Caco-2 (cell line): ENCODE results near the gene IPMK. TPM values are rescaled to one million over a fixed set of nuclear protein-coding genes. Genes with fewer than 3 reads are reported as not detected.
A peak's percentile ranks its signal among the peaks of the same experiment; 100 is the strongest.
"Not testable (repeated sequence)": the region's sequence is repeated elsewhere in the genome, so short reads cannot be mapped to it uniquely, and the experiment has no call there.

Experiments used
- BruUV-seq: library from RNA; stranded (reverse); fragments of 400-500 nt; replicated peaks from 2 replicates; lab custom pipeline; 2021; lab: Mats Ljungman, UMichigan
- CTCF ChIA-PET: fragments of 300-600 bp; sonication (Branson Sonifier 250); formaldehyde crosslinking; loops from one replicate; lab custom pipeline; 2022; ENCODE audit warnings: antibody characterized with exemption; lab: Charles Lee
- POLR2A ChIA-PET: fragments of 300-600 bp; sonication (Branson Sonifier 250); formaldehyde crosslinking; loops from one replicate; lab custom pipeline; 2022; ENCODE audit warnings: antibody characterized with exemption; lab: Charles Lee
- DNase-seq, 2 experiments: peaks; one replicate each; pipeline versions ENCODE4 v3.0.0 to v3.0.0-alpha.2; 2020 to 2022
- H3K27me3 ChIP-seq: replicated peaks from 2 replicates; pipeline ENCODE4 v1.6.0; 2011; ENCODE audit warnings: low read length; ENCODE audit not compliant: control insufficient read depth, insufficient read depth
- H3K36me3 ChIP-seq: 2 replicates; pipeline ENCODE4 v1.5.1; 2011; ENCODE audit warnings: low read length; ENCODE audit not compliant: control insufficient read depth, insufficient read depth
- H3K4me1 ChIP-seq: fragments of 250-450 bp; sonication (Bioruptor Pico); 2 replicates; pipeline ENCODE4 v1.5.1; 2020; ENCODE audit warnings: mild to moderate bottlenecking
- H3K4me3 ChIP-seq: 2 replicates; pipeline ENCODE4 v1.5.1; 2011; ENCODE audit warnings: low read depth, mild to moderate bottlenecking, control low read depth, low read length
- H3K9me3 ChIP-seq: fragments of 250-450 bp; sonication (Bioruptor Pico); 2 replicates; pipeline ENCODE4 v1.5.1; 2020; ENCODE audit warnings: mild to moderate bottlenecking, moderate library complexity
- H3K27ac Mint-ChIP-seq: one replicate; pipeline ENCODE4 v1.8.0; 2022; ENCODE audit warnings: mixed read lengths; ENCODE audit not compliant: unreplicated experiment
- H3K27me3 Mint-ChIP-seq: one replicate; pipeline ENCODE4 v1.8.0; 2022; ENCODE audit warnings: mixed read lengths; ENCODE audit not compliant: insufficient read depth, unreplicated experiment
- H3K36me3 Mint-ChIP-seq: one replicate; pipeline ENCODE4 v1.8.0; 2022; ENCODE audit warnings: mild to moderate bottlenecking, mixed read lengths; ENCODE audit not compliant: insufficient read depth, unreplicated experiment
- H3K4me1 Mint-ChIP-seq: one replicate; pipeline ENCODE4 v1.8.0; 2022; ENCODE audit warnings: low read depth, mixed read lengths; ENCODE audit not compliant: unreplicated experiment
- H3K4me3 Mint-ChIP-seq: one replicate; pipeline ENCODE4 v1.8.0; 2022; ENCODE audit warnings: mild to moderate bottlenecking, moderate library complexity, mixed read lengths; ENCODE audit not compliant: unreplicated experiment
- H3K9me3 Mint-ChIP-seq: one replicate; pipeline ENCODE4 v1.8.0; 2022; ENCODE audit warnings: mixed read lengths; ENCODE audit not compliant: unreplicated experiment
- CTCF ChIP-seq, 2 experiments: fragments of 200-600 bp in 1 of 2; IDR thresholded peaks; 1 replicate in 1 of 2; 2 replicates in 1 of 2; pipeline versions ENCODE4 v1.5.1 to v1.8.0; 2011 to 2022; ENCODE audit warnings: antibody characterized with exemption in 1 of 2, control low read depth in 1 of 2, inconsistent platforms in 1 of 2, low read depth in 1 of 2, low read length in 1 of 2, mild to moderate bottlenecking in 1 of 2, moderate library complexity in 1 of 2; ENCODE audit not compliant: insufficient read depth in 1 of 2, severe bottlenecking in 1 of 2, unreplicated experiment in 1 of 2
- intact Hi-C: fragments of 100-400 bp; cut with micrococcal nuclease; formaldehyde crosslinking; loops from one replicate; pipeline ENCODE4 v1.10.0; 2022; ENCODE audit not compliant: unreplicated experiment
- total RNA-seq: library from RNA; stranded (reverse); gene quantifications from 2 replicates; pipeline ENCODE4 v1.2.3, GENCODE V29; 2022

The IPMK gene
- total RNA-seq, 1 experiment from 2014 or later: 18.3 TPM

- H3K9me3 Mint-ChIP-seq: peaks cover 42% of the 10 kb centered on the region
- peaks cover 19% of the 10 kb centered on the region for H3K4me1 Mint-ChIP-seq
Observed at GRCh38 chr10:58254644-58255043, 13.1 kb downstream of the IPMK start.

GRCh38 chr10:58253184-58253583, 14.5 kb downstream of the IPMK start:
- no peaks in the 10 kb centered on the region for H3K27me3 ChIP-seq
- ChIA-PET POLR2A (no interaction called here), CTCF (no interaction called here)
- Mint-ChIP-seq H3K27me3 (no peaks in the 10 kb centered on the region), H3K4me3 (no peak overlapping the region), H3K9me3 (peaks cover 32% of the 10 kb centered on the region), H3K36me3 (peaks cover 23% of the 10 kb centered on the region), H3K27ac (no peak overlapping the region), H3K4me1 (peaks cover 19% of the 10 kb centered on the region)
- peaks cover 17% of the 10 kb centered on the region for H3K9me3 ChIP-seq
- TF ChIP-seq CTCF (IDR thresholded peaks at IDR 0.05; ENCODE audit: insufficient read depth in 1 of 2, low read depth in 1 of 2, low read length in 1 of 2, severe bottlenecking in 1 of 2, unreplicated experiment in 1 of 2): no peak
- peaks cover 5% of the 10 kb centered on the region for H3K36me3 ChIP-seq
- BruUV-seq: no TSS peak
- DNase-seq: no peak
- H3K4me1 ChIP-seq: peaks cover 18% of the 10 kb centered on the region
- no peak overlapping the region for H3K4me3 ChIP-seq
- intact Hi-C loops: no loop called here

More at GRCh38 chr10:58254644-58255043, 13.1 kb downstream of the IPMK start:
- Histone ChIP-seq H3K27me3 (no peaks in the 10 kb centered on the region), H3K36me3 (peaks cover 5% of the 10 kb centered on the region; the same call in 1 of the 2 replicates), H3K4me1 (peaks cover 18% of the 10 kb centered on the region), H3K9me3 (peaks cover 25% of the 10 kb centered on the region), H3K4me3 (no peak overlapping the region)
- POLR2A ChIA-PET: no interaction called here
- no TSS peak for BruUV-seq
- no peak overlapping the region for H3K4me3 Mint-ChIP-seq
- H3K27ac Mint-ChIP-seq: peak overlapping the region; percentile 20
- no peak for TF ChIP-seq CTCF (IDR thresholded peaks at IDR 0.05; ENCODE audit: insufficient read depth in 1 of 2, low read depth in 1 of 2, low read length in 1 of 2, severe bottlenecking in 1 of 2, unreplicated experiment in 1 of 2)
- CTCF ChIA-PET: no interaction called here
- peaks cover 28% of the 10 kb centered on the region for H3K36me3 Mint-ChIP-seq
- intact Hi-C loops: no loop called here
- no peaks in the 10 kb centered on the region for H3K27me3 Mint-ChIP-seq
- no peak for DNase-seq

- Mint-ChIP-seq H3K4me1 (peaks cover 23% of the 10 kb centered on the region), H3K9me3 (peaks cover 26% of the 10 kb centered on the region)
- H3K36me3 ChIP-seq, H3K27ac Mint-ChIP-seq, H3K27me3 ChIP-seq, POLR2A ChIA-PET, H3K9me3 ChIP-seq, H3K36me3 Mint-ChIP-seq, H3K27me3 Mint-ChIP-seq, intact Hi-C loops, H3K4me3 ChIP-seq, CTCF ChIA-PET, H3K4me3 Mint-ChIP-seq, BruUV-seq: not testable (repeated sequence)
- DNase-seq: peak; percentile 45 to 83
- peaks cover 13% of the 10 kb centered on the region for H3K4me1 ChIP-seq
Observed at GRCh38 chr10:58244666-58245065, 23.0 kb downstream of the IPMK start.

- DNase-seq, CTCF ChIA-PET, H3K4me3 Mint-ChIP-seq, H3K27me3 ChIP-seq, H3K9me3 ChIP-seq, H3K4me3 ChIP-seq, H3K27ac Mint-ChIP-seq, H3K27me3 Mint-ChIP-seq, BruUV-seq, H3K36me3 Mint-ChIP-seq, POLR2A ChIA-PET, intact Hi-C loops, H3K36me3 ChIP-seq: not testable (repeated sequence)
- Mint-ChIP-seq H3K9me3 (peaks cover 26% of the 10 kb centered on the region), H3K4me1 (peaks cover 27% of the 10 kb centered on the region)
- peaks cover 17% of the 10 kb centered on the region for H3K4me1 ChIP-seq
Observed at GRCh38 chr10:58244242-58244641, 23.5 kb downstream of the IPMK start.

- intact Hi-C loops, CTCF ChIA-PET, H3K9me3 ChIP-seq, H3K27ac Mint-ChIP-seq, H3K4me3 Mint-ChIP-seq, H3K36me3 ChIP-seq, H3K4me3 ChIP-seq, H3K27me3 Mint-ChIP-seq, DNase-seq, POLR2A ChIA-PET, BruUV-seq, H3K27me3 ChIP-seq, H3K36me3 Mint-ChIP-seq: not testable (repeated sequence)
- peaks cover 22% of the 10 kb centered on the region for H3K4me1 ChIP-seq
- Mint-ChIP-seq H3K4me1 (peaks cover 31% of the 10 kb centered on the region), H3K9me3 (peaks cover 26% of the 10 kb centered on the region)
Observed at GRCh38 chr10:58243801-58244200, 23.9 kb downstream of the IPMK start.
